NCI-H1930 (cell line): ENCODE results near the gene LPAR5.

Experiments
- DNase-seq, 2 experiments: peaks; one replicate each; lab custom pipeline; 2025; lab: John Stamatoyannopoulos, UW

Gene LPAR5

DNA sequence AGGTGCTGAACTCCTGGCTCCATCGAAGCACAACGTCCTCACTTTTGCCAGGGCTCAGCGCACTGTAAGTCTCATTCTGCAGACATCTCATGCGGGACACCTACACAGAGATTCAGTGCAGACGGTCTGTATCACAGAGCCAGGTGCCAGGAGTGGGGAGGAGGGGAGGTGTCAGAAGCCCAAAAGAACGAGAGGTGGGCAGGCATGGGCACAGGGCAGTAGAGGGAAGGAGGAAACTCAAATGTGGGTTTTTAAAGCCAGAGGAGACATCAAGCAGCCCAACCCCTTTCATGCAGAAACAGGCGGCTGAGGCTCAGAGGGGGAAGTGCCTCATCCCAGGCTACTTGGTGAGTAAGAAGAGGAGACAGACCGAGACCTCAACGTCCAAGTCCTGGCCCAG is 2.5 kb upstream of the LPAR5 start:
- no peak for DNase-seq

- DNase-seq = no peak
These were observed 344 bp downstream of the LPAR5 start for GRCh38 chr12:6635375-6635855.

GRCh38 chr12:6632026-6632983 is 3.5 kb downstream of the LPAR5 start:
- DNase-seq = no peak

- DNase-seq = no peak
These were observed 4.2 kb downstream of the LPAR5 start for GRCh38 chr12:6631549-6631961.

DNA sequence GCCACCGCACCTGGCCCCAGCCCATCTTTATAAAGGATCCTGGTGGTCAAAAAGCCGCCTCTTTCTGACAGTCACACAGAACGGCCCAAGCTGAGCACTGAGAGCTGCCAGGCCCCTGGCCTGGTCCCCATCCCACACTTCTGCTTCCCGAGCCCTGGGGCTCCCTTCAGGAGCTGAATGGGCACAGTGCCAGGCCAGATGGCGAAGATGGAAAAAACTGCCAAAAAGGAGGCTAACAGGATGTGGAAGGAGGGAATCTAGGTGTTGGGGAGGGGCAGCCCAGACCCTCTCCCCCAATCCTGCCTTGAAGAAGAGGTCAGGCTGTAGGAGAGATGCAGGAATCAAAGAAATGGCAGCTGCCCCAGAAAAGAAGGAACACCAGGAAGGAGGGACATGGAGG is 5.0 kb downstream of the LPAR5 start:
- DNase-seq = no peak

DNA sequence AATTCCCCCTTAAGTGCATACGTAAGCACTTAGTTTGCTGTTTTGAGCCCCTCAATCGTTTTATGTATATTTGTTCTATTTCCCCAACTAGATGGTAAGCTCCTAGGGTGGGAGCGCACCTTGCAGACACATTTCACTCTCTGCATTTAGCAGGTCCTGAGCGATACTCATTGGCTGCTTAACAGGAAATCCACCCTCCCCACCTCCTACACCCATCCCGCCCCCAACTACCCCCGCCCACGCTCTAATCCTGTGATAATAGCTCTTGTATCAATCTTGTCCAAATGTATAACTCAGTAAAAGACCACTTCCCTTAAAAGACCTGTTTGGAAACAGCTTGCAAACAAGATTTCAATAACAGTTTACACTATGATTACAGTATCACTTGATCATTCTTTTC is 8.1 kb downstream of the LPAR5 start:
- DNase-seq = no peak

- DNase-seq = no peak
These were observed 9.0 kb downstream of the LPAR5 start for GRCh38 chr12:6626654-6627283.

DNA sequence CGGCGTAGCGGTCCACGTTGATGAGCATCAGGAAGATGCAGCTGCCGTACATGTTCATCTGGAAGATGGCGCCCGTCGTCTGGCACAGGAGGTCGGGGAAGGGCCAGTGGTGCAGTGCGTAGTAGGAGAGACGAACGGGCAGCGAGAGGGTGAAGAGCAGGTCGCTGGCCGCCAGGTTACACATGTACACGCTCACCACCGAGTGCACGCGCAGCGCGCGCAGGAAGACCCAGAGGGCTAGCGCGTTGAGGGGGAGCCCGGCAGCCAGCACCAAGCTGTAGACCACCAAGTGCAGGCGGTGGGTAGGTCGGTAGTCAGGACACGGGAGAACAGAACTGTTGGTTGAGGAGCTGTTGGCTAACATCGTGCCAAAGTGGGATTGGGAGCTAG is 14.9 kb downstream of the LPAR5 start:
- DNase-seq = no peak

GRCh38 chr12:6620137-6620884 is 15.4 kb downstream of the LPAR5 start:
- DNase-seq = no peak

DNA sequence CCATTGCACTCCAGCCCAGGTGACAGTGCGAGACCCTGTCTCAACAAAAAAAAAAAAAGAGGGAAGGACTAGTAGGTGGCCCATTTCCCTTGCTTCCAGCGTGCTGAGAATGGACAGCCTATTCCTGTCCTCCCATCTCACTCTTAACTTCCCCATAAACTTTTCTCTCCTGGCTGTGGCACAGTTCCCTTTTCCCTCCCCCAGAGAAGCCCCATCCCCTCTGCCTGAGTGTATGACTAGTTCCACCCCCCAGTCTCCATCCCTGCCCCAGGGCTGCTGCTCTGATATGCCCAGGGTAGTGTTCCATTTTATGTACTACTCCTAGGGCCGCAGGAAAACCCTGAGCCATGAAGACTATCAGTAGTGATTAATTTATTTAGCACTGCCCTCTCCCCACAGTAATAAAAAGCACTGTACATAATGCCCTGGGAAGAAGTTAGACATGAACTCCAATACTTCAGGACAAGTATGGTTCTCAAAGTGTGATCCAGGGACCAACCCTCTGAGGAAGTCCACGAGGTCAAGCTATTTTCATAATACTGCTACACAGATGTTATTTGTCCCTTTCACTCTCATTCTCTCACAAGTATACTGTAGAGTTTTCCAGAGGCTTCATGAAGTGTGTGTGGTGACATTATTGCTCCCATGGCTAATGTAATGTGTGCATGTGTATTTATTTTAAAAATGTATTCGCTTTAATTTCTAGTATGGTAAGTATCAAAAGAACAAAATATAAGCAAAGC is 17.1 kb downstream of the LPAR5 start:
- no peak for DNase-seq

DNA sequence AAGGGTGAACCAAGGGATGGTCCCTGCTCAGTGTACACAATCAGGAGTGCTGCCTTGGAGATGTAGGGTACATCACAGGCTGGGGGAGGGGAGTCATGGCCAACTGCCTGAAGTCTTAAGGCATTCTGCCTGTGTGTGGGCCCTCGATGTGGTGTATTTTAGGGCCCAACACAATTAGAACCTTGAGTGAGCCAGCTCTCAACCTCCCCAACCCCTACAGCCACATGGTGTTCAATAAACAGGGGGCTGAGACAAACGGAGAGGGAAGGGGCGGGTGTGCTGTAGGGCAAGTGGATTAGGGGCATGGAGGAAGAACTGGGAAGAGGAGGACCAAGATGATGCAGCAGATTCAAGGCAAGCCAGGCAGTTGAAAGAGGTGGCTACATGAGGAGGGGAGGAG is 20.0 kb downstream of the LPAR5 start:
- no peak for DNase-seq

- DNase-seq = peak in 1 of 2 experiments; percentile 22
These were observed 21.1 kb downstream of the LPAR5 start for GRCh38 chr12:6614513-6615172.

DNA sequence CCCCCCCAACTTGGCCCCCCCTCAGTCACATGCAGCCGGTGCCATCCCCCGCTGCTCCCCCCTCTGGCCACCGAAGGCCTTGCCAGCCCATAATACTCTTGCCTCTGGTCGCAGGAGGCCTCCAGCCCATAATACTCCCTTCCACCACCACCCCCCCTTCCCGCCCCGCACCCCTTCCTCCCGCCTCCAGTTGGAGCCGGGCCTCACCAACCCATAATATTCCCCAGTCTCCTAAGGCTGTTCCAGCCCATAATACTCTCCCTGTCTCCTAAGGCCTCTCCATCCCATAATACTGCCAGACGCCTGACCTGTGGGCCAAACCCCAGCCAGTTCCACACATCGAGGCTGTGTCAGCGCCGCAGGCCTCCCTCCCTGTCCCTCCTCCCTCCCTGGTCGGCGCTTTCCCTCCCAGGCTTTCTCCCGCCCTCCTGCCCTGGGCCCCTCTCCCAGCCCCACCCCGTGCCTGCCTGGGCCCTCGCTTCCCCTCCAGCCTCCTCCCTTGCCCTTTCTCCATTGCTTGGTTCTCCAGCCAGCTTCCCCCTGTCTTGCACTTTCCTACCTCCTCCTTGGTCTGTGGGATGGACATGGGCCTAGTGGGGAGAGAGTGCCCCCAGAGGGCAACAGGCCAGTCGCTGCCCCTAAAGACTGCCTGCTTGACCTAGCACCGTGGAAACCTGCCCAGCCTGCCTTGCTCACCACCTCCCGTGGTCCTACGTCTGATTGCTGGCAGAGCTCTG is 21.8 kb downstream of the LPAR5 start:
- DNase-seq = peak; percentile 94

- peak; percentile 51 to 78 for DNase-seq
These were observed 22.6 kb downstream of the LPAR5 start for GRCh38 chr12:6613015-6613775.

GRCh38 chr12:6612652-6613014 is 23.1 kb downstream of the LPAR5 start:
- no peak for DNase-seq

DNA sequence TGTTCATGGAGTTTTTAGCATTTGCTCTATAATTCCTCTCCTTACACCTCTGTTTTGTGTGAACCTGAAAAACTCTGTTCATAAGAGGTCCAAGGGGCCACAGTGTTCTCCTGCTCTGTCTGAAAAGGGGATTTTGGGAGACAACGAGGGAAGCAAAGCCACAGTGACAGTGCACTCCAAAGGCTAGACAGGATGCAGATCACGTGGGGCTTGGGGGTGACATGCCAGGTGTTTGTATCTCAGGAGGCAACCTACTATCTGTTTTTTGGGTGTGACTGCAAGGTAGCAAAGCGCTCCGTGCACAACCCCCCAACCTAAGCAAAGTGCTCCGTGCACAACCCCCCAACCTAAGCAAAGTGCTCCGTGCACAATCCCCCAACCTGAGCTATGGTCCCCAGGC is 23.5 kb downstream of the LPAR5 start:
- no peak for DNase-seq

- DNase-seq = no peak
These were observed 27.0 kb downstream of the LPAR5 start for GRCh38 chr12:6608592-6609281.

GRCh38 chr12:6607751-6608591 is 27.8 kb downstream of the LPAR5 start:
- DNase-seq = peak; percentile 67 to 77
